GM12891 (cell line): Measurements from ENCODE around the gene CDYL.

ENCODE experiments used
- PAX5 ChIP-seq: IDR thresholded peaks from 2 replicates; pipeline ENCODE4 v1.6.1; 2011; ENCODE audit warnings: low read length, moderate library complexity, mild to moderate bottlenecking; ENCODE audit not compliant: insufficient read depth, severe bottlenecking
- POLR2A ChIP-seq: IDR thresholded peaks from 2 replicates; pipeline ENCODE4 v1.6.1; 2011; ENCODE audit warnings: low read depth, low read length, control low read depth
- POLR2AphosphoS5 ChIP-seq: IDR thresholded peaks from 2 replicates; pipeline ENCODE4 v1.6.1; 2011; ENCODE audit warnings: low read depth, low read length, control low read depth
- POU2F2 ChIP-seq: IDR thresholded peaks from 2 replicates; pipeline ENCODE4 v1.6.1; 2011; ENCODE audit warnings: low read depth, mild to moderate bottlenecking, control low read depth, low read length, moderate library complexity
- SPI1 ChIP-seq: IDR thresholded peaks from 2 replicates; pipeline ENCODE4 v1.6.1; 2011; ENCODE audit warnings: low read depth, low read length, control low read depth
- TAF1 ChIP-seq: IDR thresholded peaks from 2 replicates; pipeline ENCODE4 v1.6.1; 2011; ENCODE audit warnings: low read depth, low read length, control low read depth

DNA sequence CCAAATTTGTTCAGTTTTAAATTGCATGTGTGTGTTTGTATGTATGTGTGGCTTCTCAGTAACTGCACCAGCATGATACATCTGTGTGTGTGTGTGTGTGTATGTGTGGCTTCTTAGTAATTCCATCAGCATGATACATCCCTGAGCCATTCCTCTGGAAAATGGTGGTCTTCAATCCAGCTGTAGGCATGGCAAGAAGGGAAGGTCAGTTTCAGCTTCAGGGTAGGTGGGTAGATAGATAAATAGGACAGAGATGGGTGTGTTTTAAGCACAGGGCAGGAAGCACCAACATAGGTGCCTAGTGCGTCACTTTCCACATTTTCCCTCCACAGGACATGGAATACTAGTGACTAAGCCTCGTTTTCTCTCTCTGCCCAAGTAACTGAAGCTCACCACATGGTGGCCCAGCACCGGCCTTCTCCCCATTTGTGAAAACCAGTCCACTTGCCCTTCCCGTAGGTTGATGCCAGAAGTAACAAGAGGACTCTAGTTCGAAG, 144.8 kb downstream of the CDYL start:
- TF ChIP-seq POLR2A: no peak
- no peak for TF ChIP-seq TAF1
- no peak for TF ChIP-seq POLR2AphosphoS5
- no peak for TF ChIP-seq SPI1
- no peak for TF ChIP-seq PAX5
- no peak for TF ChIP-seq POU2F2
